ENCODE measurements around the gene CLCN1. TPM values are rescaled to one million over a fixed set of nuclear protein-coding genes. Genes with fewer than 3 reads are reported as not detected.
"Not testable (repeated sequence)": the region's sequence is repeated elsewhere in the genome, so short reads cannot be mapped to it uniquely, and the experiment has no call there.

Gene CLCN1
- polyA plus RNA-seq, 2 of the 4 experiments (the other 2 are of a cell fraction): 0.08 TPM; not detected in 1

- no peak for FAIRE-seq
- WGBS (ENCODE audit: missing lambda C conversion rate): 36% methylated on average over 6 of the region's 6 CpGs
- H3K4me3 ChIP-seq: peak overlapping the region; percentile 91
- ATAC-seq: no peak
- no peaks in the 10 kb centered on the region for H3K9me3 ChIP-seq
- ChIA-PET POLR2A (interaction anchor here (0.9 kb wide), 1 partner anchor 26 kb away, joined by 3 read pairs; the partner anchor contains the start of gene GSTK1), CTCF (interaction anchor here (1.4 to 2.6 kb wide), 3 partner anchors 10 to 90 kb away, joined by 3 to 8 read pairs (median 6); no protein-coding TSS in a partner anchor)
- DNase-seq (ENCODE audit: low read depth in 1 of 2, low spot score in 1 of 2): no peak
- no peak for TF ChIP-seq MAFK (IDR thresholded peaks at IDR 0.05; ENCODE audit: partially characterized antibody)
- TF ChIP-seq KDM1A (IDR thresholded peaks at IDR 0.05; ENCODE audit: low read depth): no peak
- TF ChIP-seq SREBF2 (IDR thresholded peaks at IDR 0.05): no peak
- no peak for TF ChIP-seq FOSL2 (IDR thresholded peaks at IDR 0.05)
- TF ChIP-seq FOSL2 (CRISPR knock-in tag; IDR thresholded peaks at IDR 0.05): no peak
- TF ChIP-seq, protein P1, sequence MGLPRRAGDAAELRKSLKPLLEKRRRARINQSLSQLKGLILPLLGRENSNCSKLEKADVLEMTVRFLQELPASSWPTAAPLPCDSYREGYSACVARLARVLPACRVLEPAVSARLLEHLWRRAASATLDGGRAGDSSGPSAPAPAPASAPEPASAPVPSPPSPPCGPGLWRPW (IDR thresholded peaks at IDR 0.05): no peak
- no peak for TF ChIP-seq MAZ (IDR thresholded peaks at IDR 0.05; ENCODE audit: borderline replicate concordance, low read depth, low read length)
- TF ChIP-seq CBX2 (IDR thresholded peaks at IDR 0.05; ENCODE audit: borderline replicate concordance, low read depth): no peak
- TF ChIP-seq GATA3 (IDR thresholded peaks at IDR 0.05; ENCODE audit: borderline replicate concordance): no peak
- no peak for TF ChIP-seq SMC3 (IDR thresholded peaks at IDR 0.05)
- TF ChIP-seq, protein P2, sequence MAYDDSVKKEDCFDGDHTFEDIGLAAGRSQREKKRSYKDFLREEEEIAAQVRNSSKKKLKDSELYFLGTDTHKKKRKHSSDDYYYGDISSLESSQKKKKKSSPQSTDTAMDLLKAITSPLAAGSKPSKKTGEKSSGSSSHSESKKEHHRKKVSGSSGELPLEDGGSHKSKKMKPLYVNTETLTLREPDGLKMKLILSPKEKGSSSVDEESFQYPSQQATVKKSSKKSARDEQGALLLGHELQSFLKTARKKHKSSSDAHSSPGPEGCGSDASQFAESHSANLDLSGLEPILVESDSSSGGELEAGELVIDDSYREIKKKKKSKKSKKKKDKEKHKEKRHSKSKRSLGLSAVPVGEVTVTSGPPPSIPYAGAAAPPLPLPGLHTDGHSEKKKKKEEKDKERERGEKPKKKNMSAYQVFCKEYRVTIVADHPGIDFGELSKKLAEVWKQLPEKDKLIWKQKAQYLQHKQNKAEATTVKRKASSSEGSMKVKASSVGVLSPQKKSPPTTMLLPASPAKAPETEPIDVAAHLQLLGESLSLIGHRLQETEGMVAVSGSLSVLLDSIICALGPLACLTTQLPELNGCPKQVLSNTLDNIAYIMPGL (CRISPR knock-in tag; IDR thresholded peaks at IDR 0.05; ENCODE audit: borderline replicate concordance): no peak
- TF ChIP-seq TFCP2L1 (CRISPR knock-in tag; IDR thresholded peaks at IDR 0.05): no peak
- H3K4me2 ChIP-seq: peak overlapping the region; percentile 88
- peak overlapping the region; percentile 96 to 99; a peak in 5 of 6 replicates for H3K27ac ChIP-seq
- peaks cover 34% of the 10 kb centered on the region for H3K4me1 ChIP-seq
These were observed 26.5 kb upstream of the CLCN1 start for GRCh38 chr7:143289421-143289820.

- CTCF ChIA-PET: interaction anchor here (1.4 to 2.6 kb wide), 3 partner anchors 10 to 90 kb away, joined by 3 to 8 read pairs (median 6); no protein-coding TSS in a partner anchor
These were observed 26.0 kb upstream of the CLCN1 start for GRCh38 chr7:143289888-143290287.

GRCh38 chr7:143290293-143290692 lies 25.6 kb upstream of the CLCN1 start:
- Histone ChIP-seq H3K27ac (no peak overlapping the region), H3K4me1 (peaks cover 32% of the 10 kb centered on the region), H3K4me3 (no peak overlapping the region), H3K9me3 (no peaks in the 10 kb centered on the region), H3K4me2 (peak overlapping the region; percentile 88)
- no peak for DNase-seq (ENCODE audit: low read depth in 1 of 2, low spot score in 1 of 2)
- WGBS (ENCODE audit: missing lambda C conversion rate): 93% methylated on average over 4 of the region's 4 CpGs
- POLR2A ChIA-PET: no interaction called here
- TF ChIP-seq FOSB (CRISPR knock-in tag; IDR thresholded peaks at IDR 0.05) (no peak), POLR2AphosphoS2 (conservative IDR thresholded peaks at IDR 0.05; ENCODE audit: low read length) (no peak), POLR2A (IDR thresholded peaks at IDR 0.05; ENCODE audit: low read length) (no peak)
- CTCF ChIA-PET: interaction anchor here (1.4 to 2.6 kb wide), 3 partner anchors 10 to 89 kb away, joined by 3 to 8 read pairs (median 6); no protein-coding TSS in a partner anchor
- no peak for ATAC-seq
- no peak for FAIRE-seq

More at GRCh38 chr7:143289888-143290287, 26.0 kb upstream of the CLCN1 start:
- POLR2A ChIA-PET: interaction anchor here (0.9 kb wide), 1 partner anchor 27 kb away, joined by 3 read pairs; the partner anchor contains the start of gene GSTK1
- not testable (repeated sequence) for FAIRE-seq; ATAC-seq; DNase-seq (ENCODE audit: low read depth in 1 of 2, low spot score in 1 of 2); H3K9me3 ChIP-seq
- Histone ChIP-seq H3K27ac (peak overlapping the region in 1 of 2 experiments; percentile 96; a peak in 1 of 6 replicates), H3K4me3 (peak overlapping the region; percentile 91; the same call in 2 of the 3 replicates), H3K4me1 (peaks cover 33% of the 10 kb centered on the region), H3K4me2 (peak overlapping the region; percentile 88)
- WGBS (ENCODE audit: missing lambda C conversion rate): 42% methylated on average over 4 of the region's 4 CpGs

GRCh38 chr7:143292876-143293275 lies 23.0 kb upstream of the CLCN1 start:
- FAIRE-seq (no peak), ATAC-seq (no peak), DNase-seq (ENCODE audit: low read depth in 1 of 2, low spot score in 1 of 2) (no peak)
- Histone ChIP-seq H3K4me1 (peaks cover 31% of the 10 kb centered on the region), H3K27ac (no peak overlapping the region), H3K4me2 (no peak overlapping the region), H3K4me3 (no peak overlapping the region), H3K9me3 (no peaks in the 10 kb centered on the region)
- WGBS (ENCODE audit: missing lambda C conversion rate): 98% methylated on average over 5 of the region's 5 CpGs
- ChIA-PET POLR2A (no interaction called here), CTCF (interaction anchor here (2.3 kb wide), 1 partner anchor 12 kb away, joined by 11 read pairs; no protein-coding TSS in a partner anchor)
- TF ChIP-seq MAX (IDR thresholded peaks at IDR 0.05) (no peak), FOSL2 (IDR thresholded peaks at IDR 0.05) (no peak), FOSL2 (CRISPR knock-in tag; IDR thresholded peaks at IDR 0.05) (no peak), CBX2 (IDR thresholded peaks at IDR 0.05; ENCODE audit: borderline replicate concordance, low read depth) (no peak), HDAC2 (IDR thresholded peaks at IDR 0.05) (no peak), RNF2 (IDR thresholded peaks at IDR 0.05; ENCODE audit: borderline replicate concordance, low read depth) (no peak), TP53 (CRISPR knock-in tag; IDR thresholded peaks at IDR 0.05) (no peak), HOXB13 (CRISPR knock-in tag; IDR thresholded peaks at IDR 0.05; ENCODE audit: low read depth) (no peak), ZSCAN20 (CRISPR knock-in tag; IDR thresholded peaks at IDR 0.05) (no peak), NR3C1 (IDR thresholded peaks at IDR 0.05) (no peak)
- TF ChIP-seq, protein P3, sequence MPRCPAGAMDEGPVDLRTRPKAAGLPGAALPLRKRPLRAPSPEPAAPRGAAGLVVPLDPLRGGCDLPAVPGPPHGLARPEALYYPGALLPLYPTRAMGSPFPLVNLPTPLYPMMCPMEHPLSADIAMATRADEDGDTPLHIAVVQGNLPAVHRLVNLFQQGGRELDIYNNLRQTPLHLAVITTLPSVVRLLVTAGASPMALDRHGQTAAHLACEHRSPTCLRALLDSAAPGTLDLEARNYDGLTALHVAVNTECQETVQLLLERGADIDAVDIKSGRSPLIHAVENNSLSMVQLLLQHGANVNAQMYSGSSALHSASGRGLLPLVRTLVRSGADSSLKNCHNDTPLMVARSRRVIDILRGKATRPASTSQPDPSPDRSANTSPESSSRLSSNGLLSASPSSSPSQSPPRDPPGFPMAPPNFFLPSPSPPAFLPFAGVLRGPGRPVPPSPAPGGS (IDR thresholded peaks at IDR 0.05): no peak
- TF ChIP-seq, protein P4, sequence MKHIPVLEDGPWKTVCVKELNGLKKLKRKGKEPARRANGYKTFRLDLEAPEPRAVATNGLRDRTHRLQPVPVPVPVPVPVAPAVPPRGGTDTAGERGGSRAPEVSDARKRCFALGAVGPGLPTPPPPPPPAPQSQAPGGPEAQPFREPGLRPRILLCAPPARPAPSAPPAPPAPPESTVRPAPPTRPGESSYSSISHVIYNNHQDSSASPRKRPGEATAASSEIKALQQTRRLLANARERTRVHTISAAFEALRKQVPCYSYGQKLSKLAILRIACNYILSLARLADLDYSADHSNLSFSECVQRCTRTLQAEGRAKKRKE (CRISPR knock-in tag; IDR thresholded peaks at IDR 0.05; ENCODE audit: low read depth): no peak
- TF ChIP-seq, protein P5, sequence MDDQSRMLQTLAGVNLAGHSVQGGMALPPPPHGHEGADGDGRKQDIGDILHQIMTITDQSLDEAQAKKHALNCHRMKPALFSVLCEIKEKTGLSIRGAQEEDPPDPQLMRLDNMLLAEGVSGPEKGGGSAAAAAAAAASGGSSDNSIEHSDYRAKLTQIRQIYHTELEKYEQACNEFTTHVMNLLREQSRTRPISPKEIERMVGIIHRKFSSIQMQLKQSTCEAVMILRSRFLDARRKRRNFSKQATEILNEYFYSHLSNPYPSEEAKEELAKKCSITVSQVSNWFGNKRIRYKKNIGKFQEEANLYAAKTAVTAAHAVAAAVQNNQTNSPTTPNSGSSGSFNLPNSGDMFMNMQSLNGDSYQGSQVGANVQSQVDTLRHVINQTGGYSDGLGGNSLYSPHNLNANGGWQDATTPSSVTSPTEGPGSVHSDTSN (IDR thresholded peaks at IDR 0.05): no peak
